Measurements from ENCODE around the gene FAM83C. TPM values are rescaled to one million over a fixed set of nuclear protein-coding genes. Genes with fewer than 3 reads are reported as not detected.

Gene FAM83C
- total RNA-seq, 1 experiment from 2014 or later = not detected

- peaks cover 66% of the 10 kb centered on the region for H3K36me3 Mint-ChIP-seq (ENCODE audit: insufficient read depth, unreplicated experiment)
- no peaks in the 10 kb centered on the region for H3K9me3 Mint-ChIP-seq (ENCODE audit: unreplicated experiment)
- H3K27me3 Mint-ChIP-seq (ENCODE audit: insufficient read depth, unreplicated experiment) = no peaks in the 10 kb centered on the region
- ChIA-PET POLR2A (interaction anchor here (1.0 to 7.3 kb wide), 6 partner anchors 24 to 173 kb away, joined by 3 to 121 read pairs (median 6); partner anchors contain the start of genes CEP250, EDEM2 and UQCC1), CTCF (interaction anchor here (0.7 to 3.6 kb wide), 6 partner anchors 23 to 516 kb away, joined by 3 to 55 read pairs (median 6); partner anchors contain the start of gene GDF5)
- no peak overlapping the region for H3K27ac Mint-ChIP-seq (ENCODE audit: low read depth, unreplicated experiment)
- no peak for DNase-seq (ENCODE audit: unreplicated experiment)
- no TSS peak for BruUV-seq (replicated peaks)
- TF ChIP-seq, protein P1, sequence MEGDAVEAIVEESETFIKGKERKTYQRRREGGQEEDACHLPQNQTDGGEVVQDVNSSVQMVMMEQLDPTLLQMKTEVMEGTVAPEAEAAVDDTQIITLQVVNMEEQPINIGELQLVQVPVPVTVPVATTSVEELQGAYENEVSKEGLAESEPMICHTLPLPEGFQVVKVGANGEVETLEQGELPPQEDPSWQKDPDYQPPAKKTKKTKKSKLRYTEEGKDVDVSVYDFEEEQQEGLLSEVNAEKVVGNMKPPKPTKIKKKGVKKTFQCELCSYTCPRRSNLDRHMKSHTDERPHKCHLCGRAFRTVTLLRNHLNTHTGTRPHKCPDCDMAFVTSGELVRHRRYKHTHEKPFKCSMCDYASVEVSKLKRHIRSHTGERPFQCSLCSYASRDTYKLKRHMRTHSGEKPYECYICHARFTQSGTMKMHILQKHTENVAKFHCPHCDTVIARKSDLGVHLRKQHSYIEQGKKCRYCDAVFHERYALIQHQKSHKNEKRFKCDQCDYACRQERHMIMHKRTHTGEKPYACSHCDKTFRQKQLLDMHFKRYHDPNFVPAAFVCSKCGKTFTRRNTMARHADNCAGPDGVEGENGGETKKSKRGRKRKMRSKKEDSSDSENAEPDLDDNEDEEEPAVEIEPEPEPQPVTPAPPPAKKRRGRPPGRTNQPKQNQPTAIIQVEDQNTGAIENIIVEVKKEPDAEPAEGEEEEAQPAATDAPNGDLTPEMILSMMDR (IDR thresholded peaks at IDR 0.05; ENCODE audit: unreplicated experiment) = no peak
- no peak overlapping the region for H3K4me3 Mint-ChIP-seq (ENCODE audit: unreplicated experiment)
- intact Hi-C loops (cut with micrococcal nuclease) = no loop called here
- peaks cover 40% of the 10 kb centered on the region for H3K4me1 Mint-ChIP-seq (ENCODE audit: insufficient read depth, unreplicated experiment)
Observed at GRCh38 chr20:35281506-35282101, 10.6 kb downstream of the FAM83C start.

GRCh38 chr20:35280523-35280922 lies 11.7 kb downstream of the FAM83C start:
- DNase-seq (ENCODE audit: unreplicated experiment) = no peak
- H3K27ac Mint-ChIP-seq (ENCODE audit: low read depth, unreplicated experiment) = no peak overlapping the region
- peaks cover 33% of the 10 kb centered on the region for H3K4me1 Mint-ChIP-seq (ENCODE audit: insufficient read depth, unreplicated experiment)
- TF ChIP-seq, protein P1 (IDR thresholded peaks at IDR 0.05; ENCODE audit: unreplicated experiment) = no peak
- CTCF ChIA-PET = interaction anchor here (0.6 to 3.5 kb wide), 5 partner anchors 11 to 166 kb away, joined by 3 to 22 read pairs (median 7); partner anchors contain the start of gene GDF5
- no peak overlapping the region for H3K4me3 Mint-ChIP-seq (ENCODE audit: unreplicated experiment)
- no peaks in the 10 kb centered on the region for H3K27me3 Mint-ChIP-seq (ENCODE audit: insufficient read depth, unreplicated experiment)
- no TSS peak for BruUV-seq (replicated peaks)
- peaks cover 67% of the 10 kb centered on the region for H3K36me3 Mint-ChIP-seq (ENCODE audit: insufficient read depth, unreplicated experiment)
- intact Hi-C loops (cut with micrococcal nuclease) = no loop called here
- H3K9me3 Mint-ChIP-seq (ENCODE audit: unreplicated experiment) = no peaks in the 10 kb centered on the region
- POLR2A ChIA-PET = interaction anchor here (0.6 to 7.3 kb wide), 6 partner anchors 9 to 456 kb away, joined by 3 to 92 read pairs (median 3); partner anchors contain the start of gene CEP250

GRCh38 chr20:35279533-35280174 lies 12.6 kb downstream of the FAM83C start:
- CTCF ChIA-PET = interaction anchor here (0.5 to 3.5 kb wide), 11 partner anchors 11 to 740 kb away, joined by 3 to 22 read pairs (median 4); partner anchors contain the start of genes EDEM2 and GDF5
- peak overlapping the region; percentile 87 for H3K27ac Mint-ChIP-seq (ENCODE audit: low read depth, unreplicated experiment)
- no peak overlapping the region for H3K4me3 Mint-ChIP-seq (ENCODE audit: unreplicated experiment)
- peaks cover 64% of the 10 kb centered on the region for H3K36me3 Mint-ChIP-seq (ENCODE audit: insufficient read depth, unreplicated experiment)
- POLR2A ChIA-PET = interaction anchor here (0.6 to 7.3 kb wide), 9 partner anchors 10 to 463 kb away, joined by 3 to 92 read pairs (median 3); partner anchors contain the start of genes CEP250, EDEM2, RBM39 and UQCC1
- H3K4me1 Mint-ChIP-seq (ENCODE audit: insufficient read depth, unreplicated experiment) = peaks cover 27% of the 10 kb centered on the region
- H3K9me3 Mint-ChIP-seq (ENCODE audit: unreplicated experiment) = no peaks in the 10 kb centered on the region
- intact Hi-C loops (cut with micrococcal nuclease) = no loop called here
- DNase-seq (ENCODE audit: unreplicated experiment) = no peak
- no TSS peak for BruUV-seq (replicated peaks)
- no peaks in the 10 kb centered on the region for H3K27me3 Mint-ChIP-seq (ENCODE audit: insufficient read depth, unreplicated experiment)
- TF ChIP-seq, protein P1 (IDR thresholded peaks at IDR 0.05; ENCODE audit: unreplicated experiment) = no peak

DNA sequence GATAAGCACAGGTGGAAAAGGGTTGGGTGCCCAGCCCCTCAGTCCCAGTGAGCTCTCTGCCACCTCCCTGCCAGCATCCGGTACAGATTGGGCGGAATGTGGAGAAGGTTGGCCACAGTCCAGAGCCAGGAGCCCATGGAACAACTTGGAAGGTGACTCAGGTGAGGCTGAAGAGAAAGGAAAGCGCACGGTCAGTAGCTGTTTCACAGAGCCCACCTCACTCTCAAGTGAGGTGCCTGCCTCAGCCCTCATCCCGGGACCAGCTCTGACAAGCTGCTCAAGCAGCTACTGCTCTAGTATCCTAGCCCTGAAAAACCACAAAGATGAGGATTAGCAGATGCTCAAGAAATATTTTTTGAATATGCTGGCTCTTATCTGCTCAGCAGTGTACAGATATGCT lies 13.2 kb downstream of the FAM83C start:
- H3K4me3 Mint-ChIP-seq (ENCODE audit: unreplicated experiment) = peak overlapping the region; percentile 98
- no peaks in the 10 kb centered on the region for H3K9me3 Mint-ChIP-seq (ENCODE audit: unreplicated experiment)
- H3K36me3 Mint-ChIP-seq (ENCODE audit: insufficient read depth, unreplicated experiment) = peaks cover 64% of the 10 kb centered on the region
- peak overlapping the region; percentile 87 for H3K27ac Mint-ChIP-seq (ENCODE audit: low read depth, unreplicated experiment)
- H3K27me3 Mint-ChIP-seq (ENCODE audit: insufficient read depth, unreplicated experiment) = no peaks in the 10 kb centered on the region
- ChIA-PET CTCF (interaction anchor here (0.5 to 3.5 kb wide), 9 partner anchors 10 to 739 kb away, joined by 3 to 22 read pairs (median 4); partner anchors contain the start of genes EDEM2 and GDF5), POLR2A (interaction anchor here (0.6 to 7.3 kb wide), 10 partner anchors 9 to 463 kb away, joined by 3 to 92 read pairs (median 4); partner anchors contain the start of genes CEP250, EDEM2, RBM39 and UQCC1)
- intact Hi-C loops (cut with micrococcal nuclease) = no loop called here
- H3K4me1 Mint-ChIP-seq (ENCODE audit: insufficient read depth, unreplicated experiment) = peaks cover 26% of the 10 kb centered on the region
- peak; percentile 66 for DNase-seq (ENCODE audit: unreplicated experiment)
- TF ChIP-seq, protein P1 (IDR thresholded peaks at IDR 0.05; ENCODE audit: unreplicated experiment) = no peak
- BruUV-seq (replicated peaks) = no TSS peak
